ENCODE data around the gene TBL3. TPM values are rescaled to one million over a fixed set of nuclear protein-coding genes. Genes with fewer than 3 reads are reported as not detected.

TBL3 gene
- total RNA-seq, 4 donors from 2014 or later: 32.7 to 48.2 (median 36.7) TPM

GRCh38 chr16:1985466-1986150 is 13.8 kb downstream of the TBL3 start:
- DNase-seq: no peak
- intact Hi-C loops (cut with DNase I): no loop called here
- peaks cover 30 to 78% (median 35%) of the 10 kb centered on the region in 3 donors for H3K4me1 ChIP-seq
- no peak overlapping the region for H3K27ac ChIP-seq
- WGBS, 2 donors: 76 to 88% methylated on average over 6 to 7 of the region's 14 CpGs
- H3K36me3 ChIP-seq: peaks cover 0 to 19% (median 3%) of the 10 kb centered on the region in 3 donors
- H3K27me3 ChIP-seq: peaks cover 8 to 65% (median 19%) of the 10 kb centered on the region in 4 donors
- H3K9me3 ChIP-seq: no peaks in the 10 kb centered on the region
- TF ChIP-seq POLR2A (IDR thresholded peaks at IDR 0.05) (no peak), CTCF (IDR thresholded peaks at IDR 0.05) (no peak)
- peak overlapping the region in 1 of 4 donors; percentile 86 for H3K4me3 ChIP-seq

- TF ChIP-seq CTCF (IDR thresholded peaks at IDR 0.05) (no peak), POLR2A (IDR thresholded peaks at IDR 0.05) (no peak)
- H3K27me3 ChIP-seq: peaks cover 12 to 62% (median 21%) of the 10 kb centered on the region in 4 donors
- peaks cover 0 to 19% (median 3%) of the 10 kb centered on the region in 3 donors for H3K36me3 ChIP-seq
- peaks cover 36 to 78% (median 48%) of the 10 kb centered on the region in 3 donors for H3K4me1 ChIP-seq
- intact Hi-C loops (cut with DNase I): no loop called here
- H3K27ac ChIP-seq: no peak overlapping the region
- peaks cover 0 to under 1% (median 0%) of the 10 kb centered on the region in 3 donors for H3K9me3 ChIP-seq
- H3K4me3 ChIP-seq: no peak overlapping the region
- 87 to 90% methylated on average over 6 to 7 of the region's 10 CpGs for WGBS, 2 donors
- DNase-seq: no peak
Observed at GRCh38 chr16:1987198-1987597, 15.3 kb downstream of the TBL3 start.

GRCh38 chr16:1989209-1990100 is 17.6 kb downstream of the TBL3 start, which contains the start of gene SYNGR3:
Gene SYNGR3, plus strand, starts transcription at chr16:1989970. Its CDS starts 133 bp downstream, at chr16:1990103.
- Histone ChIP-seq H3K36me3 (peaks cover 0 to 19% (median 3%) of the 10 kb centered on the region in 3 donors), H3K27ac (peak within 1 kb of the TSS in 3 of 4 donors; percentile 6 to 65 (median 23)), H3K4me3 (peak within 1 kb of the TSS; percentile 6 to 58 (median 32)), H3K9me3 (peaks cover 0 to 6% (median 0%) of the 10 kb centered on the region in 3 donors), H3K4me1 (peaks cover 39 to 77% (median 46%) of the 10 kb centered on the region in 3 donors), H3K27me3 (peaks cover 12 to 48% (median 21%) of the 10 kb centered on the region in 4 donors)
- intact Hi-C loops (cut with DNase I): no loop called here
- TF ChIP-seq POLR2A (IDR thresholded peaks at IDR 0.05): no peak
- no peak for TF ChIP-seq CTCF (IDR thresholded peaks at IDR 0.05)
- DNase-seq: no peak
- 8 to 36% methylated on average over 9 to 11 of the region's 67 CpGs for WGBS, 2 donors

GRCh38 chr16:1990101-1990350 is 18.2 kb downstream of the TBL3 start:
- intact Hi-C loops (cut with DNase I): no loop called here
- no peak for DNase-seq
- Histone ChIP-seq H3K27ac (no peak overlapping the region), H3K4me3 (peak overlapping the region; percentile 6 to 58 (median 32)), H3K9me3 (peaks cover 0 to 6% (median 0%) of the 10 kb centered on the region in 3 donors), H3K4me1 (peaks cover 34 to 71% (median 41%) of the 10 kb centered on the region in 3 donors), H3K27me3 (peaks cover 12 to 48% (median 21%) of the 10 kb centered on the region in 4 donors), H3K36me3 (peaks cover 0 to 19% (median 3%) of the 10 kb centered on the region in 3 donors)
- TF ChIP-seq CTCF (IDR thresholded peaks at IDR 0.05) (no peak), POLR2A (IDR thresholded peaks at IDR 0.05) (no peak)
- no CpG with 5 or more reads among the region's 25 CpGs for WGBS, 2 donors
